HepG2 (cell line): Measurements from ENCODE around the gene RANBP3. TPM values are rescaled to one million over a fixed set of nuclear protein-coding genes. Genes with fewer than 3 reads are reported as not detected.
A peak's percentile ranks its signal among the peaks of the same experiment; 100 is the strongest.

Source experiments
- ATAC-seq: fragments of 200-7000 bp; cut with Tn5 transposase; 3 replicates; pipeline ENCODE4 v1.9.1; 2020; ENCODE audit warnings: mild to moderate bottlenecking, moderate library complexity
- BruUV-seq: library from RNA; stranded (reverse); fragments of 400-500 nt; replicated peaks from 2 replicates; lab custom pipeline; 2021; lab: Mats Ljungman, UMichigan
- CTCF ChIA-PET: fragments of 300-600 bp; formaldehyde crosslinking; extraction: SDS; loops from one replicate; lab custom pipeline; 2021; ENCODE audit warnings: low total read pairs, inconsistent platforms, low intra/inter-chr PET ratio; lab: Yijun Ruan, JAX
- POLR2A ChIA-PET: fragments of 350-600 bp; sonication (Branson Sonifier 250); formaldehyde crosslinking; loops from one replicate; lab custom pipeline; 2020; ENCODE audit warnings: antibody characterized with exemption, inconsistent platforms; lab: Yijun Ruan, JAX
- DNase-seq: peaks from one replicate; pipeline ENCODE4 v3.0.0-alpha.2; 2015; ENCODE audit warnings: low spot score
- FAIRE-seq: peaks from 3 replicates; lab custom pipeline; 2011; peaks lifted over from hg19 to GRCh38; lab: Jason Lieb, UNC
- H2AFZ ChIP-seq: one replicate; pipeline ENCODE4 v1.6.1; 2011; ENCODE audit warnings: low read length, inconsistent platforms
- H3K27ac ChIP-seq: fragments of 300-600 bp; 3 replicates; pipeline ENCODE4 v1.8.0; 2011; ENCODE audit warnings: mixed run types, mild to moderate bottlenecking, mixed read lengths, low read length, inconsistent platforms; ENCODE audit not compliant: insufficient read depth; ENCODE audit errors: extremely low read length
- H3K27me3 ChIP-seq, 2 experiments: fragments of 200-600 bp in 1 of 2; 2 replicates in 1 of 2; 3 replicates in 1 of 2; pipeline versions ENCODE4 v1.6.0 to v1.8.0; 2011; ENCODE audit warnings: low read length in 2 of 2, mild to moderate bottlenecking in 2 of 2, moderate library complexity in 2 of 2, inconsistent platforms in 1 of 2; ENCODE audit not compliant: insufficient read depth in 2 of 2, control insufficient read depth in 1 of 2
- H3K36me3 ChIP-seq, 2 experiments: fragments of 200-600 bp in 1 of 2; replicated peaks in 1 of 2; 2 replicates in 1 of 2; 3 replicates in 1 of 2; pipeline versions ENCODE4 v1.5.1 to v1.8.0; 2011; ENCODE audit warnings: low read length in 2 of 2, inconsistent platforms in 1 of 2; ENCODE audit not compliant: insufficient read depth in 2 of 2, control insufficient read depth in 1 of 2
- H3K4me1 ChIP-seq: 2 replicates; pipeline ENCODE4 v1.5.1; 2012; ENCODE audit warnings: low read length, inconsistent platforms; ENCODE audit not compliant: insufficient read depth
- H3K4me2 ChIP-seq: 2 replicates; pipeline ENCODE4 v1.6.0; 2011; ENCODE audit warnings: low read depth, low read length, inconsistent platforms
- H3K4me3 ChIP-seq, 3 experiments: fragments of 200-600 bp in 1 of 3; sonication (generic), shearing (Covaris generic) in 1 of 3; replicated peaks in 1 of 3; 2 replicates each; pipeline ENCODE4 v1.5.1; 2011 to 2016; ENCODE audit warnings: low read length in 3 of 3, inconsistent platforms in 2 of 3, low read depth in 2 of 3, mild to moderate bottlenecking in 2 of 3, control low read depth in 1 of 3, mixed read lengths in 1 of 3; ENCODE audit not compliant: insufficient read depth in 1 of 3
- H3K79me2 ChIP-seq: one replicate; pipeline ENCODE4 v1.6.1; 2011; ENCODE audit warnings: low read length, inconsistent platforms; ENCODE audit not compliant: insufficient read depth
- H3K9ac ChIP-seq: 2 replicates; pipeline ENCODE4 v1.6.0; 2011; ENCODE audit warnings: mild to moderate bottlenecking, low read depth, low read length, inconsistent platforms; ENCODE audit not compliant: insufficient read depth
- H3K9me3 ChIP-seq: 2 replicates; pipeline ENCODE4 v1.5.1; 2012; ENCODE audit warnings: mild to moderate bottlenecking, low read length
- H4K20me1 ChIP-seq: 2 replicates; pipeline ENCODE4 v1.6.0; 2011; ENCODE audit warnings: inconsistent platforms, mild to moderate bottlenecking, low read length, moderate library complexity; ENCODE audit not compliant: insufficient read depth
- ADNP ChIP-seq: sonication (generic); formaldehyde crosslinking; IDR thresholded peaks from 2 replicates; pipeline ENCODE4 v1.4.0; 2020; ENCODE audit warnings: missing genetic modification reagents
- BRCA1 ChIP-seq: sonication (generic); formaldehyde crosslinking; IDR thresholded peaks from 2 replicates; pipeline ENCODE4 v1.4.0; 2020; ENCODE audit warnings: missing genetic modification reagents
- CBX1 ChIP-seq: IDR thresholded peaks from one replicate; pipeline ENCODE4 v1.6.1; 2016; ENCODE audit warnings: antibody characterized with exemption, low read depth
- DNMT3B ChIP-seq: conservative IDR thresholded peaks from 2 replicates; pipeline ENCODE4 v1.6.1; 2016; ENCODE audit warnings: missing biosample characterization, control low read depth
- GTF3A ChIP-seq: sonication (generic); formaldehyde crosslinking; conservative IDR thresholded peaks from 2 replicates; pipeline ENCODE4 v1.4.0; 2020; ENCODE audit warnings: mild to moderate bottlenecking, missing genetic modification reagents
- GZF1 ChIP-seq: sonication (generic); formaldehyde crosslinking; IDR thresholded peaks from 2 replicates; pipeline ENCODE4 v1.5.1; 2020; ENCODE audit warnings: mild to moderate bottlenecking, missing genetic modification reagents
- RXRB ChIP-seq: IDR thresholded peaks from 2 replicates; pipeline ENCODE4 v1.6.1; 2016; ENCODE audit warnings: borderline replicate concordance, missing genetic modification reagents, missing compliant biosample characterization
- YY1 ChIP-seq: IDR thresholded peaks from 2 replicates; pipeline ENCODE4 v1.6.1; 2011; ENCODE audit warnings: low read length, low read depth, moderate library complexity, mild to moderate bottlenecking; ENCODE audit not compliant: insufficient read depth, insufficient replicate concordance
- ZFX ChIP-seq: sonication (generic); formaldehyde crosslinking; IDR thresholded peaks from 2 replicates; pipeline ENCODE4 v1.4.0; 2020; ENCODE audit warnings: mild to moderate bottlenecking, low read depth, missing genetic modification reagents, moderate library complexity
- ZMYM3 ChIP-seq: sonication (generic); formaldehyde crosslinking; IDR thresholded peaks from 2 replicates; pipeline ENCODE4 v1.5.1; 2020; ENCODE audit warnings: mild to moderate bottlenecking, missing genetic modification reagents
- ZNF589 ChIP-seq: sonication (generic); formaldehyde crosslinking; conservative IDR thresholded peaks from 2 replicates; pipeline ENCODE4 v1.8.0; 2022; ENCODE audit warnings: mild to moderate bottlenecking, moderate library complexity, missing genetic modification reagents
- ZNF839 ChIP-seq: sonication (generic); formaldehyde crosslinking; IDR thresholded peaks from 2 replicates; pipeline ENCODE4 v1.4.0; 2020; ENCODE audit warnings: missing genetic modification reagents, mild to moderate bottlenecking, borderline replicate concordance
- ZSCAN25 ChIP-seq: sonication (generic); formaldehyde crosslinking; IDR thresholded peaks from 2 replicates; pipeline ENCODE4 v1.8.0; 2022; ENCODE audit warnings: mild to moderate bottlenecking, missing genetic modification reagents
- WGBS: methylation state at CpG from one replicate; pipeline ENCODE4 v1.1.6; 2017; ENCODE audit warnings: low lambda C conversion rate; 5-methylcytosine and 5-hydroxymethylcytosine counted together
- in situ Hi-C: cut with HindIII; loops from 2 replicates; pipeline ENCODE4 v1.10.0; 2017; ENCODE audit warnings: low pct_unique_long_range_greater_than_20kb; ENCODE audit not compliant: extremely low pct_ligation_motif_present
- intact Hi-C: fragments of 100-400 bp; cut with micrococcal nuclease; formaldehyde crosslinking; loops from one replicate; pipeline ENCODE4 v1.10.0; 2022; ENCODE audit not compliant: unreplicated experiment
- polyA plus RNA-seq, 8 experiments: library from polyadenylated mRNA; depleted of rRNA in 3 of 8; stranded (reverse) in 7 of 8; unstranded in 1 of 8; fragments of >200 nt; fragmentation: Illumina TruSeq in 4 of 8; extraction: Trizol in 4 of 8; gene quantifications; 2 replicates each; pipeline versions ENCODE4 v1.2.1 to v1.2.3, GENCODE V29; 2011 to 2016; ENCODE audit warnings: low read depth in 4 of 8, missing spikeins in 1 of 8, mixed read lengths in 1 of 8; ENCODE audit not compliant: insufficient read depth in 1 of 8
- total RNA-seq, 5 experiments: library from RNA; depleted of rRNA; stranded (reverse); fragments of >200 nt; fragmentation: Illumina TruSeq; extraction: Trizol; gene quantifications; 2 replicates each; pipeline ENCODE4 v1.2.3, GENCODE V29; 2016; ENCODE audit warnings: low read depth in 1 of 5
- TF ChIP-seq, protein P1 (sequence below): sonication (generic); formaldehyde crosslinking; conservative IDR thresholded peaks from 2 replicates; pipeline ENCODE4 v1.4.0; 2020; ENCODE audit warnings: missing genetic modification reagents
- TF ChIP-seq, protein P2 (sequence below): sonication (generic); formaldehyde crosslinking; IDR thresholded peaks from 2 replicates; pipeline ENCODE4 v1.5.0; 2020; ENCODE audit warnings: missing genetic modification reagents

RANBP3 gene
- total and polyA plus RNA-seq, 2 of the 13 experiments (the other 11 are each of a cell fraction or from before 2014, with no cell fraction given), result 39.5 to 149 TPM

DNA sequence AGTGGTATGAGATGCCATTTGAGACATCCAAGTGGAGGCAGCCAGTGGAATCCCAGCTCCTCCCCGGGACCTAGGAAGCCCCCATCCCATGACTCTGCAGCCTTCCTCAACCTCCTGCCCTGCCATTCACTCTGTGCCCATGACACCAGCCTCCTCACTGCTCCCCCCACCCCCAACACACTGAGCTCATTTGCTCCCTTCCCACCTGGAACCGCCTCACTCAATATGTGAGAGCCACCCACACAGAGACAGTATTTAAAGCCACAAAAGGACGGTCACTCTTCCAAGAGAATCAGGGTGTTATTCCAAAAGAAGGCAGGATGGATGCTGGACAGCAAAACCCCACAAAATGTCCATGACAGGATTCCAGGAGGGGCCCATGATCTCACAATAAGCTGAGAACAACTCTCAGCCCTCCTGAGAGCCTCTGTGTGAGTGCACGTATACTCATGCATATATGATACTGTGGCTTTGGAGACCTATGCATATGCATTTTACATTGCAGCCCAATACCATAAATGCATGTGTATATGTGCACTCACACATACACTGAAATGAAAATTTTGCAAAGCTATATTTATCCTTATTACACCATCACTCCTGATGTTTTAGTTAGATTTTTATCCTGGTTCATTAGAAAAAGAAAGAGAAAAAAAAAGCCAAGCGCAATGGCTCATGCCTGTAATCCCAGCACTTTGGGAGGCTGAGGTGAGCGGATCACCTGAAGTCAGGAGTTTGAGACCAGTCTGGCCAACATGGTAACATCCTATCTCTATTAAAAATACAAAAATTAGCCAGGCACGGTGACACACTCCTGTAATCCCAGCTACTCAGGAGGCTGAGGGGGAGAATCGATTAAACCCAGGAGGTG is 10.8 kb upstream of the RANBP3 start:
- no TSS peak for BruUV-seq
- ATAC-seq (peak; percentile 71), FAIRE-seq (no peak), DNase-seq (no peak)
- in situ Hi-C loops, result loop anchor here (5.0 kb wide), 1 partner anchor 34 kb away; no protein-coding TSS in a partner anchor
- ChIA-PET CTCF (interaction anchor here (1.9 to 4.2 kb wide), 4 partner anchors 21 to 58 kb away, joined by 7 to 49 read pairs (median 18); no protein-coding TSS in a partner anchor), POLR2A (interaction anchor here (1.4 kb wide), 1 partner anchor 24 kb away, joined by 3 read pairs; no protein-coding TSS in a partner anchor)
- Histone ChIP-seq H3K27ac (no peak overlapping the region), H3K36me3 (no peaks in the 10 kb centered on the region), H3K4me2 (no peak overlapping the region; the same call in 1 of the 2 replicates), H2AFZ (no peak overlapping the region), H4K20me1 (no peaks in the 10 kb centered on the region), H3K4me3 (no peak overlapping the region), H3K9ac (no peak overlapping the region), H3K9me3 (no peaks in the 10 kb centered on the region), H3K4me1 (peaks cover 71% of the 10 kb centered on the region), H3K79me2 (no peaks in the 10 kb centered on the region), H3K27me3 (peaks cover 0 to 22% of the 10 kb centered on the region in 2 experiments; a peak in 2 of 5 replicates)
- WGBS, result 50% methylated on average over 8 of the region's 8 CpGs
- intact Hi-C loops, result no loop called here
- TF ChIP-seq, protein P1, sequence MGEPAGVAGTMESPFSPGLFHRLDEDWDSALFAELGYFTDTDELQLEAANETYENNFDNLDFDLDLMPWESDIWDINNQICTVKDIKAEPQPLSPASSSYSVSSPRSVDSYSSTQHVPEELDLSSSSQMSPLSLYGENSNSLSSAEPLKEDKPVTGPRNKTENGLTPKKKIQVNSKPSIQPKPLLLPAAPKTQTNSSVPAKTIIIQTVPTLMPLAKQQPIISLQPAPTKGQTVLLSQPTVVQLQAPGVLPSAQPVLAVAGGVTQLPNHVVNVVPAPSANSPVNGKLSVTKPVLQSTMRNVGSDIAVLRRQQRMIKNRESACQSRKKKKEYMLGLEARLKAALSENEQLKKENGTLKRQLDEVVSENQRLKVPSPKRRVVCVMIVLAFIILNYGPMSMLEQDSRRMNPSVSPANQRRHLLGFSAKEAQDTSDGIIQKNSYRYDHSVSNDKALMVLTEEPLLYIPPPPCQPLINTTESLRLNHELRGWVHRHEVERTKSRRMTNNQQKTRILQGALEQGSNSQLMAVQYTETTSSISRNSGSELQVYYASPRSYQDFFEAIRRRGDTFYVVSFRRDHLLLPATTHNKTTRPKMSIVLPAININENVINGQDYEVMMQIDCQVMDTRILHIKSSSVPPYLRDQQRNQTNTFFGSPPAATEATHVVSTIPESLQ (CRISPR knock-in tag), result no peak
- no peak for TF ChIP-seq ZFX
- no peak for TF ChIP-seq BRCA1 (CRISPR knock-in tag)
- TF ChIP-seq, protein P2, sequence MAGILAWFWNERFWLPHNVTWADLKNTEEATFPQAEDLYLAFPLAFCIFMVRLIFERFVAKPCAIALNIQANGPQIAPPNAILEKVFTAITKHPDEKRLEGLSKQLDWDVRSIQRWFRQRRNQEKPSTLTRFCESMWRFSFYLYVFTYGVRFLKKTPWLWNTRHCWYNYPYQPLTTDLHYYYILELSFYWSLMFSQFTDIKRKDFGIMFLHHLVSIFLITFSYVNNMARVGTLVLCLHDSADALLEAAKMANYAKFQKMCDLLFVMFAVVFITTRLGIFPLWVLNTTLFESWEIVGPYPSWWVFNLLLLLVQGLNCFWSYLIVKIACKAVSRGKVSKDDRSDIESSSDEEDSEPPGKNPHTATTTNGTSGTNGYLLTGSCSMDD (CRISPR knock-in tag), result no peak
- no peak for TF ChIP-seq ZNF839 (CRISPR knock-in tag)
- TF ChIP-seq YY1, result peak; percentile 17
- no peak for TF ChIP-seq ADNP (CRISPR knock-in tag)
- TF ChIP-seq RXRB (CRISPR knock-in tag), result no peak
- 0 out of 2 replicates have a peak, but pooled peaks have one; percentile 13 for TF ChIP-seq ZMYM3 (CRISPR knock-in tag)
- no peak for TF ChIP-seq DNMT3B
- TF ChIP-seq GZF1, result peak; percentile 100
- TF ChIP-seq ZNF589 (CRISPR knock-in tag), result no peak
- TF ChIP-seq GTF3A (CRISPR knock-in tag), result no peak
- TF ChIP-seq CBX1, result no peak
- no peak for TF ChIP-seq ZSCAN25
